Right lobe of liver (tissue), 6 donors: ENCODE data around the gene KAZN. TPM values are rescaled to one million over a fixed set of nuclear protein-coding genes. Genes with fewer than 3 reads are reported as not detected.

Source experiments
- ATAC-seq, 4 donors: fragments of 200-7000 bp; cut with Tn5 transposase; one replicate each; pipeline ENCODE4 v1.9.1; 2020; ENCODE audit warnings: mild to moderate bottlenecking in 4 of 4, moderate library complexity in 4 of 4
- DNase-seq, 3 donors: peaks; one replicate each; pipeline ENCODE4 v3.0.0-alpha.2; 2020
- H3K27ac ChIP-seq, 3 donors: fragments of 200-600 bp; one replicate each; pipeline ENCODE4 v1.8.0; 2022
- H3K27me3 ChIP-seq, 2 donors: fragments of 200-600 bp; one replicate each; pipeline ENCODE4 v1.8.0; 2022
- H3K36me3 ChIP-seq, 4 donors: fragments of 200-600 bp; sonication (generic) in 1 of 4; one replicate each; pipeline versions ENCODE4 v1.5.1 to v1.8.0; 2017 to 2022; ENCODE audit warnings: control low read depth in 1 of 4
- H3K4me1 ChIP-seq, 4 donors: fragments of 200-600 bp; sonication (generic) in 1 of 4; one replicate each; pipeline versions ENCODE4 v1.5.1 to v1.8.0; 2017 to 2022; ENCODE audit warnings: control low read depth in 1 of 4
- H3K4me3 ChIP-seq, 3 donors: fragments of 200-600 bp; one replicate each; pipeline ENCODE4 v1.8.0; 2022
- H3K9me3 ChIP-seq, 4 donors: fragments of 200-600 bp; sonication (generic) in 1 of 4; one replicate each; pipeline versions ENCODE4 v1.5.1 to v1.8.0; 2017 to 2022; ENCODE audit warnings: control low read depth in 1 of 4
- POLR2A ChIP-seq: fragments of 450-650 bp; IDR thresholded peaks from one replicate; pipeline ENCODE4 v1.6.1; 2017; ENCODE audit warnings: antibody characterized with exemption, mild to moderate bottlenecking
- WGBS: methylation state at CpG from one replicate; pipeline ENCODE4 v1.1.6; 2018; ENCODE audit warnings: low coverage, low lambda C conversion rate; ENCODE audit not compliant: insufficient coverage; ENCODE audit errors: missing lambda C conversion rate; 5-methylcytosine and 5-hydroxymethylcytosine counted together
- intact Hi-C, 2 donors: fragments of 100-400 bp; cut with DNase I; formaldehyde crosslinking; loops; one replicate each; pipeline versions ENCODE4 v1.11.2 to v1.14.1; 2022
- total RNA-seq, 6 experiments: library from RNA; depleted of rRNA in 2 of 6; stranded (reverse); fragments of >200 nt in 2 of 6; fragmentation: NEBNext Ultra II Directional in 3 of 6; extraction: Animal tissue kit (Norgen Biotek cat#: 25700) in 3 of 6; gene quantifications; one replicate each; pipeline versions ENCODE4 v1.1.0 to v1.2.4, GENCODE V29; 2016 to 2023
- TF ChIP-seq, protein P1 (sequence below), 4 donors: fragments of 200-600 bp in 3 of 4; fragments of 450-650 bp in 1 of 4; IDR thresholded peaks; one replicate each; pipeline versions ENCODE4 v1.5.1 to v1.8.0; 2016 to 2022; ENCODE audit warnings: antibody characterized with exemption in 4 of 4, mild to moderate bottlenecking in 2 of 4
- donor health status: DM: no; HTN: yes; CAD: no.
- donor health status: DM: no; HTN: no; CAD: no.
- donor health status: DM: no; HTN: no; CAD: no.
- donor health status: DM: no; HTN: yes; CAD: no.
- donor health status: DM: no; HTN: yes; CAD: no.

The KAZN gene
- total RNA-seq, 6 experiments from 2014 or later: 1.5 to 7.2 (median 2.7) TPM

DNA sequence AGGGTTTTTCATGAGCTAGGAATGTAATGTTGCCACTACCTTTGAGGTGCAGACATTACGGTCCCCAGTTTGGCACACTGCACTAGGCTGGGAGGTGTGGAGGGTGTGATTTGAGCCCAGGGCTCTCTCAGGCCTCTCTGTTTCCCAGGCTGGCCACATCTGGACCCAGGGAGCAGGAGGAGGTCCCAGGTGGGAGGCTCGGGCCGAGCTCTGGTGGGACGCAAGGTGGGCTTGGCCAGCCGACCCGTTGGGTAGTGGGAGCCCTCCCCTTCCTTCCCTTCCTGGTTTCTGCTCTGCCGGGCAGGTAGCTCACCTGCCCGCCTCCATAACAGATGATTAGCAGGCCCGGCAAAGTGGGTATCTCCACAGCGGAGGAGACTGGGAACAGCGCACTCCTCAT is 408.9 kb downstream of the KAZN start:
- 78% methylated on average over 4 of the region's 11 CpGs for WGBS
- intact Hi-C loops: no loop called here
- TF ChIP-seq, protein P1, sequence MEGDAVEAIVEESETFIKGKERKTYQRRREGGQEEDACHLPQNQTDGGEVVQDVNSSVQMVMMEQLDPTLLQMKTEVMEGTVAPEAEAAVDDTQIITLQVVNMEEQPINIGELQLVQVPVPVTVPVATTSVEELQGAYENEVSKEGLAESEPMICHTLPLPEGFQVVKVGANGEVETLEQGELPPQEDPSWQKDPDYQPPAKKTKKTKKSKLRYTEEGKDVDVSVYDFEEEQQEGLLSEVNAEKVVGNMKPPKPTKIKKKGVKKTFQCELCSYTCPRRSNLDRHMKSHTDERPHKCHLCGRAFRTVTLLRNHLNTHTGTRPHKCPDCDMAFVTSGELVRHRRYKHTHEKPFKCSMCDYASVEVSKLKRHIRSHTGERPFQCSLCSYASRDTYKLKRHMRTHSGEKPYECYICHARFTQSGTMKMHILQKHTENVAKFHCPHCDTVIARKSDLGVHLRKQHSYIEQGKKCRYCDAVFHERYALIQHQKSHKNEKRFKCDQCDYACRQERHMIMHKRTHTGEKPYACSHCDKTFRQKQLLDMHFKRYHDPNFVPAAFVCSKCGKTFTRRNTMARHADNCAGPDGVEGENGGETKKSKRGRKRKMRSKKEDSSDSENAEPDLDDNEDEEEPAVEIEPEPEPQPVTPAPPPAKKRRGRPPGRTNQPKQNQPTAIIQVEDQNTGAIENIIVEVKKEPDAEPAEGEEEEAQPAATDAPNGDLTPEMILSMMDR (IDR thresholded peaks at IDR 0.05): no peak
- TF ChIP-seq POLR2A: no peak
- peaks cover 0 to 4% (median 0%) of the 10 kb centered on the region in 4 donors for H3K4me1 ChIP-seq
- H3K36me3 ChIP-seq: no peaks in the 10 kb centered on the region
- ATAC-seq: peak in 1 of 4 donors; percentile 4
- H3K9me3 ChIP-seq: no peaks in the 10 kb centered on the region
- H3K4me3 ChIP-seq: no peak overlapping the region
- no peak for DNase-seq
- no peaks in the 10 kb centered on the region for H3K27me3 ChIP-seq
- no peak overlapping the region for H3K27ac ChIP-seq

DNA sequence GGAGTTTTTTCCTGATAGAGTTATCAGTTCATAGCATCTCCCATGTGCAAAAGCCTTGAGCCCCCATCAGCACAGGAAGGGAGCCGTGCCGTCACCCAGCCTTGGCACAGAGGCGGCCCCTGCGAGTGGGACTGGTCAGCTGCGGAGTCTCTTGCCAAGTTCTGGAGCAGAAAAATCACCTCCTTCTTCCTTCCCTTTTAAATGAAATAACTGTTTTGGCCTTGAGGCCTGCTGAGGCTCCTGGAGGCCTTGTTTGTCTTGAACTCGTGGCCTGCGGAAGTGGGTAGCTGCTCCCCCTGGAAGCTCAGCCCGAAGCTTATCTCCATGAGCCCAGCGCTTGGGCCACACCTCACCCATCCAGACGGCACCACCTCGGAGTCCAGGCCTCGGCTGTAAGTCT is 409.4 kb downstream of the KAZN start:
- peak; percentile 14 to 49 (median 20) for ATAC-seq

DNA sequence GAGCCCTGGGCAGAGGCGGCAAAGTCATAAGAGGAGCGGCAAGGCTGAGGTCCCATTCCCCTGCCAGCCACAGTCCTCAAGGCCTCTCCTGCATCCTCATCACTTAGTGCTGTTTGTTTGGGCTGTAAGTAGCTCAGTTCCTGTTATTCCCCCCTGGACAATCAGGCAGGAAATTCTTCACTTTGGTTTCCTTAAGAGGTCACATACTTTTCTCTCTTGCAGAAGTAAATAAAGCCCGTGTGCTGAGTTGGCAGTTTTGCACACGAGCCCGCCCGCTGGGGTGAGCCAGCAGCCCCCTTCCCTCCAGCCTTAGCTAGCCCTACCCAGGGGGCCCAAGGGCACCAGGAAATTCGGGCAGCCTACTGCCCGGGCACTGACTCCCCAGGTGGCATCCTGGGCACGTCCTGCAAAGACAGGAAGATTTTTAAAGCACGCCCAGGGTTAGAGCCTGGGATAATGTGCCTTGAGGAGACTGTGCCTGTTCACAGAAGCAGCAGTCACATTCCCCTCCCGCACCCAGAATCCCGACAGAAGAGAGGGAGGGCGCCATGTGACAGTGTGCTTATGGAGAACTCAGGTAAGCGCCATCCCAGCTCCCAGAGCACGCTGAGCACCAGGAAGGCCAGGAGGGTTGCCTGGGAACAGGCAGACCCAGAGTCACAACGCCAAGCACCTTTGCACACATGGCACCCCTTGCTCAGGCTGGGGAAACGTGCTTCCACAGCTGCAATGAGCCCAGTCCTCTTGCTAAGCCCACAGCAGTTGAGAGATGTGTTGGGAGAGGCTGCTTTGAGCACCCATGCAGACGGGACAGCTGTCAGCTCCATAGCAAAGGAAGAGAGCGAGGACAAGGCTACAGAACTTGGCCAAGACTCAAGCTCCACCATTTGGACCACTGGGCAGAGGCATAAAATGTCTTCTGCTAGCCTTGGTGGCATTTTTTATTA is 410.6 kb downstream of the KAZN start:
- H3K4me1 ChIP-seq: peaks cover 0 to 4% (median 0%) of the 10 kb centered on the region in 4 donors
- peak overlapping the region in 1 of 3 donors; percentile 26 for H3K27ac ChIP-seq
- TF ChIP-seq, protein P1 (IDR thresholded peaks at IDR 0.05): no peak
- TF ChIP-seq POLR2A: no peak
- H3K9me3 ChIP-seq: no peaks in the 10 kb centered on the region
- no peaks in the 10 kb centered on the region for H3K27me3 ChIP-seq
- 31% methylated on average over 8 of the region's 19 CpGs for WGBS
- intact Hi-C loops: no loop called here
- DNase-seq (no peak), ATAC-seq (peak; percentile 50 to 77 (median 66))
- no peaks in the 10 kb centered on the region for H3K36me3 ChIP-seq
- no peak overlapping the region for H3K4me3 ChIP-seq

More for the DNA sequence above, 409.4 kb downstream of the KAZN start:
- Histone ChIP-seq H3K36me3 (no peaks in the 10 kb centered on the region), H3K4me1 (peaks cover 0 to 4% (median 0%) of the 10 kb centered on the region in 4 donors), H3K27ac (peak overlapping the region in 1 of 3 donors; percentile 26), H3K9me3 (no peaks in the 10 kb centered on the region), H3K27me3 (no peaks in the 10 kb centered on the region), H3K4me3 (no peak overlapping the region)
- WGBS: 35% methylated on average over 4 of the region's 12 CpGs
- no peak for DNase-seq
- TF ChIP-seq, protein P1 (IDR thresholded peaks at IDR 0.05): no peak
- no peak for TF ChIP-seq POLR2A
- intact Hi-C loops: no loop called here

DNA sequence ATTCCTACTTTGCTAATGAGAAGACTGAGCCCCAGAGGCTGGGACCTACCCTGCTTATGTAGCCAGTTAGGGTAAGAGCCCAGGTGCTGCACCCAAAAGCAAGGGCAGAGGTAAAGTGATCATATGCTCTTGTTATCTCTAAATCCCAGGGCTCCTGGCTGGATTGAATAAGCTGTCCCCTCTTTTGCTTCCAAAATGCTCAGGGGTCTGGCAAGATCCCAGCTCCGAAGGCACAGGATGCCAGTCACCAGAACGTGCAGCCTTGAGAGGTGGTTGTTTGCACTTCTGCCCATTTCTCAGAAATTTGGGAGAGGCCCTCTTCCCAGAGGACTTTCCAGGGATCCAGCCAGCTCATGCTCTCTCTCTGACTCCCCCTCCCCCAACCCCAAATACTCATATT is 412.7 kb downstream of the KAZN start:
- WGBS: no CpG with 5 or more reads among the region's 2 CpGs
- no peak overlapping the region for H3K27ac ChIP-seq
- TF ChIP-seq, protein P1 (IDR thresholded peaks at IDR 0.05): no peak
- TF ChIP-seq POLR2A: no peak
- H3K4me1 ChIP-seq: peaks cover 0 to 4% (median 0%) of the 10 kb centered on the region in 4 donors
- no peak for DNase-seq
- H3K4me3 ChIP-seq: no peak overlapping the region
- H3K9me3 ChIP-seq: no peaks in the 10 kb centered on the region
- H3K27me3 ChIP-seq: no peaks in the 10 kb centered on the region
- no peaks in the 10 kb centered on the region for H3K36me3 ChIP-seq
- no peak for ATAC-seq
- intact Hi-C loops: no loop called here
